CD14-positive monocyte (primary cell): Measurements from ENCODE around the gene RBL1. TPM values are rescaled to one million over a fixed set of nuclear protein-coding genes. Genes with fewer than 3 reads are reported as not detected.
"Not testable (repeated sequence)": the region's sequence is repeated elsewhere in the genome, so short reads cannot be mapped to it uniquely, and the experiment has no call there.

Source experiments
- DNase-seq, 3 donors: peaks; one replicate each; pipeline ENCODE4 v3.0.0-alpha.2; 2011 to 2022
- H2AFZ ChIP-seq: 2 replicates; pipeline ENCODE4 v1.6.0; 2012; ENCODE audit warnings: mild to moderate bottlenecking, low read depth, low read length, inconsistent platforms; ENCODE audit not compliant: insufficient read depth, poor library complexity, severe bottlenecking
- H3K27ac ChIP-seq, 2 donors: 1 replicate in 1 of 2; 2 replicates in 1 of 2; pipeline ENCODE4 v1.5.1; 2012 to 2013; ENCODE audit warnings: low read length in 2 of 2, control low read depth in 1 of 2, inconsistent platforms in 1 of 2, low read depth in 1 of 2, mild to moderate bottlenecking in 1 of 2
- H3K27me3 ChIP-seq, 2 donors: one replicate each; pipeline versions ENCODE4 v1.6.0 to v1.6.1; 2011 to 2013; ENCODE audit warnings: low read length in 2 of 2; ENCODE audit not compliant: control insufficient read depth in 2 of 2, insufficient read depth in 2 of 2
- H3K36me3 ChIP-seq, 2 donors: replicated peaks in 1 of 2; 1 replicate in 1 of 2; 2 replicates in 1 of 2; pipeline versions ENCODE4 v1.5.1 to v1.6.1; 2012 to 2013; ENCODE audit warnings: low read length in 2 of 2, control low read depth in 1 of 2, inconsistent platforms in 1 of 2, mild to moderate bottlenecking in 1 of 2; ENCODE audit not compliant: insufficient read depth in 2 of 2, control insufficient read depth in 1 of 2
- H3K4me1 ChIP-seq, 2 donors: 1 replicate in 1 of 2; 2 replicates in 1 of 2; pipeline versions ENCODE4 v1.5.1 to v1.6.1; 2012 to 2013; ENCODE audit warnings: low read length in 2 of 2, control low read depth in 1 of 2, inconsistent platforms in 1 of 2, mild to moderate bottlenecking in 1 of 2, moderate library complexity in 1 of 2; ENCODE audit not compliant: insufficient read depth in 2 of 2, control insufficient read depth in 1 of 2
- H3K4me2 ChIP-seq: replicated peaks from 2 replicates; pipeline ENCODE3; 2012; ENCODE audit warnings: low read length, moderate library complexity, mild to moderate bottlenecking; ENCODE audit not compliant: poor library complexity, severe bottlenecking; ENCODE audit errors: extremely low read depth
- H3K4me3 ChIP-seq, 3 experiments: fragments of 200-600 bp in 1 of 3; sonication (generic) in 1 of 3; replicated peaks in 1 of 3; 1 replicate in 2 of 3; 2 replicates in 1 of 3; pipeline ENCODE4 v1.5.1; 2011 to 2013; ENCODE audit warnings: low read length in 3 of 3, mild to moderate bottlenecking in 3 of 3, control low read depth in 2 of 3, low read depth in 2 of 3, inconsistent platforms in 1 of 3, moderate library complexity in 1 of 3
- H3K79me2 ChIP-seq: 2 replicates; pipeline ENCODE4 v1.6.0; 2012; ENCODE audit warnings: mild to moderate bottlenecking, control low read depth, inconsistent platforms, low read length, moderate library complexity; ENCODE audit not compliant: insufficient read depth
- H3K9ac ChIP-seq: 2 replicates; pipeline ENCODE4 v1.6.0; 2017; ENCODE audit warnings: low read length, mild to moderate bottlenecking; ENCODE audit not compliant: insufficient read depth, poor library complexity, severe bottlenecking
- H3K9me3 ChIP-seq, 2 donors: replicated peaks in 1 of 2; 1 replicate in 1 of 2; 2 replicates in 1 of 2; pipeline versions ENCODE4 v1.5.1 to v1.6.1; 2012 to 2013; ENCODE audit warnings: low read length in 2 of 2, control low read depth in 1 of 2; ENCODE audit not compliant: control insufficient read depth in 1 of 2, insufficient read depth in 1 of 2
- H4K20me1 ChIP-seq: 2 replicates; pipeline ENCODE4 v1.6.0; 2012; ENCODE audit warnings: mild to moderate bottlenecking, low read length, control low read depth, moderate library complexity; ENCODE audit not compliant: insufficient read depth
- H3K27ac Mint-ChIP-seq, 7 donors: one replicate each; pipeline ENCODE4 v1.8.0; 2020; ENCODE audit warnings: mild to moderate bottlenecking in 7 of 7, mixed read lengths in 7 of 7, moderate library complexity in 6 of 7, inconsistent platforms in 2 of 7
- H3K27me3 Mint-ChIP-seq, 3 donors: one replicate each; pipeline ENCODE4 v1.8.0; 2021 to 2022; ENCODE audit warnings: low read depth in 3 of 3, mild to moderate bottlenecking in 3 of 3, mixed read lengths in 3 of 3, moderate library complexity in 3 of 3, inconsistent platforms in 1 of 3
- H3K36me3 Mint-ChIP-seq, 2 donors: one replicate each; pipeline ENCODE4 v1.8.0; 2020; ENCODE audit warnings: mixed read lengths in 2 of 2, inconsistent platforms in 1 of 2, mild to moderate bottlenecking in 1 of 2
- H3K4me1 Mint-ChIP-seq: one replicate; pipeline ENCODE4 v1.8.0; 2020; ENCODE audit warnings: mild to moderate bottlenecking, mixed read lengths
- H3K4me3 Mint-ChIP-seq, 2 donors: one replicate each; pipeline ENCODE4 v1.8.0; 2020; ENCODE audit warnings: mild to moderate bottlenecking in 2 of 2, mixed read lengths in 2 of 2, moderate library complexity in 1 of 2
- H3K9me3 Mint-ChIP-seq, 7 donors: one replicate each; pipeline ENCODE4 v1.8.0; 2020 to 2022; ENCODE audit warnings: mixed read lengths in 7 of 7, mild to moderate bottlenecking in 6 of 7, moderate library complexity in 6 of 7, inconsistent platforms in 2 of 7
- CTCF ChIP-seq: fragments of 200-600 bp; IDR thresholded peaks from one replicate; pipeline ENCODE4 v1.8.0; 2022; ENCODE audit warnings: antibody characterized with exemption, mild to moderate bottlenecking
- WGBS: methylation state at CpG from one replicate; pipeline ENCODE4 v1.1.5; 2013; ENCODE audit warnings: missing lambda C conversion rate; ENCODE audit not compliant: insufficient coverage; 5-methylcytosine and 5-hydroxymethylcytosine counted together
- intact Hi-C, 2 donors: fragments of 100-400 bp; cut with micrococcal nuclease; formaldehyde crosslinking; loops; one replicate each; pipeline versions ENCODE4 v1.15.0 to v1.15.1; 2023
- polyA plus RNA-seq, 3 donors: library from polyadenylated mRNA; depleted of rRNA in 1 of 3; unstranded in 2 of 3; stranded (reverse) in 1 of 3; fragments of 300-500 nt in 2 of 3; fragments of >200 nt in 1 of 3; fragmentation: Illumina TruSeq in 2 of 3; gene quantifications; 1 replicate in 2 of 3; 2 replicates in 1 of 3; pipeline ENCODE4 v1.2.3, GENCODE V29; 2012 to 2021

RBL1 gene
- polyA plus RNA-seq, 3 donors = 1.5 to 3.7 (median 2.4) TPM

- H3K9ac ChIP-seq, H3K27me3 Mint-ChIP-seq, H3K4me3 Mint-ChIP-seq, H3K9me3 Mint-ChIP-seq, intact Hi-C loops, DNase-seq, H4K20me1 ChIP-seq, H3K4me3 ChIP-seq, H3K4me2 ChIP-seq, H2AFZ ChIP-seq, H3K27ac Mint-ChIP-seq, H3K27me3 ChIP-seq, H3K9me3 ChIP-seq, H3K27ac ChIP-seq: not testable (repeated sequence)
- WGBS = no CpG with 5 or more reads among the region's 26 CpGs
- H3K4me1 ChIP-seq = peaks cover 17 to 18% of the 10 kb centered on the region in 2 donors
- peaks cover 14% of the 10 kb centered on the region for H3K4me1 Mint-ChIP-seq
- peaks cover 23 to 29% of the 10 kb centered on the region in 2 donors for H3K36me3 Mint-ChIP-seq
- H3K79me2 ChIP-seq = peaks cover 22% of the 10 kb centered on the region
- H3K36me3 ChIP-seq = peaks cover 0 to 18% of the 10 kb centered on the region in 2 donors
These were observed 95.6 kb downstream of the RBL1 start for GRCh38 chr20:37000171-37000570.

- intact Hi-C loops = no loop called here
- H3K27ac ChIP-seq = no peak overlapping the region
- H3K9me3 Mint-ChIP-seq = peaks cover 0 to 2% (median 0%) of the 10 kb centered on the region in 7 donors
These were observed 97.1 kb downstream of the RBL1 start for GRCh38 chr20:36998652-36999051.

More at GRCh38 chr20:36998652-36999051, 97.1 kb downstream of the RBL1 start:
- Mint-ChIP-seq H3K36me3 (peaks cover 26 to 35% of the 10 kb centered on the region in 2 donors), H3K4me1 (peaks cover 7% of the 10 kb centered on the region), H3K4me3 (no peak overlapping the region), H3K27ac (peak overlapping the region in 1 of 7 donors; percentile 33), H3K27me3 (no peaks in the 10 kb centered on the region)
- DNase-seq = no peak
- Histone ChIP-seq H3K79me2 (peaks cover 10% of the 10 kb centered on the region), H3K4me2 (no peak overlapping the region), H3K27me3 (no peaks in the 10 kb centered on the region), H2AFZ (no peak overlapping the region), H3K9me3 (no peaks in the 10 kb centered on the region), H3K4me3 (no peak overlapping the region), H4K20me1 (no peaks in the 10 kb centered on the region), H3K4me1 (peaks cover 3% of the 10 kb centered on the region in 2 donors), H3K9ac (no peak overlapping the region), H3K36me3 (peaks cover 0 to 26% of the 10 kb centered on the region in 2 donors)
- TF ChIP-seq CTCF = no peak
- WGBS = 92% methylated on average over 6 of the region's 7 CpGs
